WTC11 (cell line): Measurements from ENCODE around the gene FSTL4. TPM values are rescaled to one million over a fixed set of nuclear protein-coding genes. Genes with fewer than 3 reads are reported as not detected.

Experiments used
- ATAC-seq: fragments of 200-7000 bp; cut with Tn5 transposase; 2 replicates; pipeline ENCODE4 v1.10.0; 2021; ENCODE audit warnings: mild to moderate bottlenecking, moderate library complexity
- CTCF ChIA-PET: fragments of 300-600 bp; sonication (Branson Sonifier 250); formaldehyde crosslinking; loops from one replicate; lab custom pipeline; 2021; ENCODE audit warnings: antibody characterized with exemption; lab: Charles Lee
- POLR2A ChIA-PET: fragments of 350-600 bp; sonication (Branson Sonifier 250); formaldehyde crosslinking; loops from one replicate; lab custom pipeline; 2021; ENCODE audit warnings: antibody characterized with exemption; lab: Charles Lee
- DNase-seq: peaks from one replicate; pipeline ENCODE4 v3.0.0; 2021; ENCODE audit warnings: low spot score
- H3K27ac Mint-ChIP-seq: 2 replicates; pipeline ENCODE4 v1.8.0; 2021; ENCODE audit warnings: mixed read lengths
- H3K27me3 Mint-ChIP-seq: 2 replicates; pipeline ENCODE4 v1.8.0; 2021; ENCODE audit warnings: low read depth, mild to moderate bottlenecking, moderate library complexity, mixed read lengths
- H3K36me3 Mint-ChIP-seq: 2 replicates; pipeline ENCODE4 v1.8.0; 2021; ENCODE audit warnings: mixed read lengths
- H3K4me1 Mint-ChIP-seq: 2 replicates; pipeline ENCODE4 v1.8.0; 2022; ENCODE audit warnings: mixed read lengths
- H3K4me3 Mint-ChIP-seq: 2 replicates; pipeline ENCODE4 v1.8.0; 2021; ENCODE audit warnings: mild to moderate bottlenecking, moderate library complexity, mixed read lengths
- H3K9me3 Mint-ChIP-seq: 2 replicates; pipeline ENCODE4 v1.8.0; 2021; ENCODE audit warnings: mixed read lengths
- CREB1 ChIP-seq: sonication (generic); formaldehyde crosslinking; IDR thresholded peaks from 2 replicates; pipeline ENCODE4 v1.8.0; 2023; ENCODE audit warnings: mild to moderate bottlenecking, missing genetic modification reagents
- ELF4 ChIP-seq: sonication (generic); formaldehyde crosslinking; IDR thresholded peaks from 2 replicates; pipeline ENCODE4 v1.8.1; 2022; ENCODE audit warnings: low read depth, mild to moderate bottlenecking, moderate library complexity, missing genetic modification reagents
- GTF2I ChIP-seq: fragments of 250-450 bp; sonication (Bioruptor Pico); conservative IDR thresholded peaks from 2 replicates; pipeline ENCODE4 v1.4.0; 2021; ENCODE audit warnings: mild to moderate bottlenecking
- HMGA2 ChIP-seq: fragments of 250-450 bp; sonication (Bioruptor Pico); IDR thresholded peaks from 2 replicates; pipeline ENCODE4 v1.4.0; 2021; ENCODE audit warnings: mild to moderate bottlenecking, moderate library complexity
- MXD4 ChIP-seq: fragments of 250-450 bp; sonication (Bioruptor Pico); IDR thresholded peaks from 2 replicates; pipeline ENCODE4 v1.8.0; 2021; ENCODE audit warnings: mild to moderate bottlenecking, moderate library complexity, borderline replicate concordance
- NR2C2 ChIP-seq: sonication (generic); formaldehyde crosslinking; IDR thresholded peaks from 2 replicates; pipeline ENCODE4 v1.8.0; 2022; ENCODE audit warnings: mild to moderate bottlenecking, missing genetic modification reagents
- ZNF219 ChIP-seq: sonication (generic); formaldehyde crosslinking; IDR thresholded peaks from 2 replicates; pipeline ENCODE4 v1.8.0; 2023; ENCODE audit warnings: missing genetic modification reagents, mild to moderate bottlenecking, borderline replicate concordance
- ZNF232 ChIP-seq: sonication (generic); formaldehyde crosslinking; IDR thresholded peaks from 2 replicates; pipeline ENCODE4 v1.8.0; 2022; ENCODE audit warnings: mild to moderate bottlenecking, missing genetic modification reagents
- total RNA-seq: library from RNA; stranded (reverse); gene quantifications from 3 replicates; pipeline ENCODE4 v1.2.3, GENCODE V29; 2021
- TF ChIP-seq, protein P1 (sequence below): sonication (generic); formaldehyde crosslinking; IDR thresholded peaks from 2 replicates; pipeline ENCODE4 v1.8.0; 2023; ENCODE audit warnings: mild to moderate bottlenecking, missing genetic modification reagents
- TF ChIP-seq, protein P2 (sequence below): fragments of 200-600 bp; IDR thresholded peaks from 2 replicates; pipeline ENCODE4 v1.8.0; 2022; ENCODE audit warnings: antibody characterized with exemption
- TF ChIP-seq, protein P3 (sequence below): sonication (generic); formaldehyde crosslinking; IDR thresholded peaks from 2 replicates; pipeline ENCODE4 v1.8.0; 2022; ENCODE audit warnings: mild to moderate bottlenecking, missing genetic modification reagents
- TF ChIP-seq, protein P4 (sequence below): fragments of 250-450 bp; sonication (Bioruptor Pico); IDR thresholded peaks from 2 replicates; pipeline ENCODE4 v1.8.0; 2021; ENCODE audit warnings: mild to moderate bottlenecking
- TF ChIP-seq, protein P5 (sequence below): fragments of 250-450 bp; sonication (Bioruptor Pico); IDR thresholded peaks from 2 replicates; pipeline ENCODE4 v1.9.0; 2021; ENCODE audit warnings: moderate library complexity, mild to moderate bottlenecking, inconsistent platforms, borderline replicate concordance
- TF ChIP-seq, protein P6 (sequence below): sonication (generic); formaldehyde crosslinking; IDR thresholded peaks from 2 replicates; pipeline ENCODE4 v1.8.0; 2023; ENCODE audit warnings: missing genetic modification reagents, mild to moderate bottlenecking, borderline replicate concordance
- TF ChIP-seq, protein P7 (sequence below): sonication (generic); formaldehyde crosslinking; IDR thresholded peaks from 2 replicates; pipeline ENCODE4 v1.8.1; 2023; ENCODE audit warnings: mild to moderate bottlenecking, moderate library complexity, missing genetic modification reagents

Gene FSTL4
- total RNA-seq, 1 experiment from 2014 or later = 6.1 TPM

DNA sequence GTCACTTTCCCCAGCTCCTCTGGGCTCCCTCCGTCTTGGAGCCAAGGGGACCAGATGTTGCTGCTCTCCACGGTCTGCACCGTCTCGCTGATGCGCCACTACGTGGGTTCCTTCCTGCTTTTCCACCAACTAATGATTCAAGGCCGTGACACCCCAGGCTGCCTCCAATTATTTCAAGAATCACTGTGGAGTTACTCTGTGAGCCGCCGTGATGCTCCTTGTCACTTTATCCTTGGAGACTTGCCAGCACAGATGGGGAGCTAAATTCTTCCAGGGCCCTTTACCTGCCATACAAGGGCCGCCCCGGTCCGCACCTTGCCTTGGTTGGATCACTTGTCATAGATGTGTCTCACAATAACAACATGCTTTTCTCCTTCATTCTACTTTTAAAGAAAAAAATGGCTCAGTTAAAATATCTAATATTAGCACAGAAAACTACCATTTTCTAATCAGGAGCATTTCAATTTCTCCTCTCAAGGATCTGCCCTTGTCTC is 202.0 kb downstream of the FSTL4 start (continued):
- TF ChIP-seq, protein P1, sequence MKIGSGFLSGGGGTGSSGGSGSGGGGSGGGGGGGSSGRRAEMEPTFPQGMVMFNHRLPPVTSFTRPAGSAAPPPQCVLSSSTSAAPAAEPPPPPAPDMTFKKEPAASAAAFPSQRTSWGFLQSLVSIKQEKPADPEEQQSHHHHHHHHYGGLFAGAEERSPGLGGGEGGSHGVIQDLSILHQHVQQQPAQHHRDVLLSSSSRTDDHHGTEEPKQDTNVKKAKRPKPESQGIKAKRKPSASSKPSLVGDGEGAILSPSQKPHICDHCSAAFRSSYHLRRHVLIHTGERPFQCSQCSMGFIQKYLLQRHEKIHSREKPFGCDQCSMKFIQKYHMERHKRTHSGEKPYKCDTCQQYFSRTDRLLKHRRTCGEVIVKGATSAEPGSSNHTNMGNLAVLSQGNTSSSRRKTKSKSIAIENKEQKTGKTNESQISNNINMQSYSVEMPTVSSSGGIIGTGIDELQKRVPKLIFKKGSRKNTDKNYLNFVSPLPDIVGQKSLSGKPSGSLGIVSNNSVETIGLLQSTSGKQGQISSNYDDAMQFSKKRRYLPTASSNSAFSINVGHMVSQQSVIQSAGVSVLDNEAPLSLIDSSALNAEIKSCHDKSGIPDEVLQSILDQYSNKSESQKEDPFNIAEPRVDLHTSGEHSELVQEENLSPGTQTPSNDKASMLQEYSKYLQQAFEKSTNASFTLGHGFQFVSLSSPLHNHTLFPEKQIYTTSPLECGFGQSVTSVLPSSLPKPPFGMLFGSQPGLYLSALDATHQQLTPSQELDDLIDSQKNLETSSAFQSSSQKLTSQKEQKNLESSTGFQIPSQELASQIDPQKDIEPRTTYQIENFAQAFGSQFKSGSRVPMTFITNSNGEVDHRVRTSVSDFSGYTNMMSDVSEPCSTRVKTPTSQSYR (CRISPR knock-in tag) = no peak
- TF ChIP-seq, protein P2, sequence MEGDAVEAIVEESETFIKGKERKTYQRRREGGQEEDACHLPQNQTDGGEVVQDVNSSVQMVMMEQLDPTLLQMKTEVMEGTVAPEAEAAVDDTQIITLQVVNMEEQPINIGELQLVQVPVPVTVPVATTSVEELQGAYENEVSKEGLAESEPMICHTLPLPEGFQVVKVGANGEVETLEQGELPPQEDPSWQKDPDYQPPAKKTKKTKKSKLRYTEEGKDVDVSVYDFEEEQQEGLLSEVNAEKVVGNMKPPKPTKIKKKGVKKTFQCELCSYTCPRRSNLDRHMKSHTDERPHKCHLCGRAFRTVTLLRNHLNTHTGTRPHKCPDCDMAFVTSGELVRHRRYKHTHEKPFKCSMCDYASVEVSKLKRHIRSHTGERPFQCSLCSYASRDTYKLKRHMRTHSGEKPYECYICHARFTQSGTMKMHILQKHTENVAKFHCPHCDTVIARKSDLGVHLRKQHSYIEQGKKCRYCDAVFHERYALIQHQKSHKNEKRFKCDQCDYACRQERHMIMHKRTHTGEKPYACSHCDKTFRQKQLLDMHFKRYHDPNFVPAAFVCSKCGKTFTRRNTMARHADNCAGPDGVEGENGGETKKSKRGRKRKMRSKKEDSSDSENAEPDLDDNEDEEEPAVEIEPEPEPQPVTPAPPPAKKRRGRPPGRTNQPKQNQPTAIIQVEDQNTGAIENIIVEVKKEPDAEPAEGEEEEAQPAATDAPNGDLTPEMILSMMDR = no peak
- TF ChIP-seq, protein P3, sequence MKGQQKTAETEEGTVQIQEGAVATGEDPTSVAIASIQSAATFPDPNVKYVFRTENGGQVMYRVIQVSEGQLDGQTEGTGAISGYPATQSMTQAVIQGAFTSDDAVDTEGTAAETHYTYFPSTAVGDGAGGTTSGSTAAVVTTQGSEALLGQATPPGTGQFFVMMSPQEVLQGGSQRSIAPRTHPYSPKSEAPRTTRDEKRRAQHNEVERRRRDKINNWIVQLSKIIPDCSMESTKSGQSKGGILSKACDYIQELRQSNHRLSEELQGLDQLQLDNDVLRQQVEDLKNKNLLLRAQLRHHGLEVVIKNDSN (CRISPR knock-in tag) = no peak
- no peak for TF ChIP-seq NR2C2
- TF ChIP-seq, protein P4, sequence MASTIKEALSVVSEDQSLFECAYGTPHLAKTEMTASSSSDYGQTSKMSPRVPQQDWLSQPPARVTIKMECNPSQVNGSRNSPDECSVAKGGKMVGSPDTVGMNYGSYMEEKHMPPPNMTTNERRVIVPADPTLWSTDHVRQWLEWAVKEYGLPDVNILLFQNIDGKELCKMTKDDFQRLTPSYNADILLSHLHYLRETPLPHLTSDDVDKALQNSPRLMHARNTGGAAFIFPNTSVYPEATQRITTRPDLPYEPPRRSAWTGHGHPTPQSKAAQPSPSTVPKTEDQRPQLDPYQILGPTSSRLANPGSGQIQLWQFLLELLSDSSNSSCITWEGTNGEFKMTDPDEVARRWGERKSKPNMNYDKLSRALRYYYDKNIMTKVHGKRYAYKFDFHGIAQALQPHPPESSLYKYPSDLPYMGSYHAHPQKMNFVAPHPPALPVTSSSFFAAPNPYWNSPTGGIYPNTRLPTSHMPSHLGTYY (CRISPR knock-in tag) = no peak
- TF ChIP-seq, protein P5, sequence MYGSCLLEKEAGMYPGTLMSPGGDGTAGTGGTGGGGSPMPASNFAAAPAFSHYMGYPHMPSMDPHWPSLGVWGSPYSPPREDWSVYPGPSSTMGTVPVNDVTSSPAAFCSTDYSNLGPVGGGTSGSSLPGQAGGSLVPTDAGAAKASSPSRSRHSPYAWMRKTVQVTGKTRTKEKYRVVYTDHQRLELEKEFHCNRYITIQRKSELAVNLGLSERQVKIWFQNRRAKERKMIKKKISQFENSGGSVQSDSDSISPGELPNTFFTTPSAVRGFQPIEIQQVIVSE (CRISPR knock-in tag) = no peak
- TF ChIP-seq ZNF232 (CRISPR knock-in tag) = no peak
- TF ChIP-seq CREB1 (CRISPR knock-in tag) = no peak
- TF ChIP-seq, protein P6, sequence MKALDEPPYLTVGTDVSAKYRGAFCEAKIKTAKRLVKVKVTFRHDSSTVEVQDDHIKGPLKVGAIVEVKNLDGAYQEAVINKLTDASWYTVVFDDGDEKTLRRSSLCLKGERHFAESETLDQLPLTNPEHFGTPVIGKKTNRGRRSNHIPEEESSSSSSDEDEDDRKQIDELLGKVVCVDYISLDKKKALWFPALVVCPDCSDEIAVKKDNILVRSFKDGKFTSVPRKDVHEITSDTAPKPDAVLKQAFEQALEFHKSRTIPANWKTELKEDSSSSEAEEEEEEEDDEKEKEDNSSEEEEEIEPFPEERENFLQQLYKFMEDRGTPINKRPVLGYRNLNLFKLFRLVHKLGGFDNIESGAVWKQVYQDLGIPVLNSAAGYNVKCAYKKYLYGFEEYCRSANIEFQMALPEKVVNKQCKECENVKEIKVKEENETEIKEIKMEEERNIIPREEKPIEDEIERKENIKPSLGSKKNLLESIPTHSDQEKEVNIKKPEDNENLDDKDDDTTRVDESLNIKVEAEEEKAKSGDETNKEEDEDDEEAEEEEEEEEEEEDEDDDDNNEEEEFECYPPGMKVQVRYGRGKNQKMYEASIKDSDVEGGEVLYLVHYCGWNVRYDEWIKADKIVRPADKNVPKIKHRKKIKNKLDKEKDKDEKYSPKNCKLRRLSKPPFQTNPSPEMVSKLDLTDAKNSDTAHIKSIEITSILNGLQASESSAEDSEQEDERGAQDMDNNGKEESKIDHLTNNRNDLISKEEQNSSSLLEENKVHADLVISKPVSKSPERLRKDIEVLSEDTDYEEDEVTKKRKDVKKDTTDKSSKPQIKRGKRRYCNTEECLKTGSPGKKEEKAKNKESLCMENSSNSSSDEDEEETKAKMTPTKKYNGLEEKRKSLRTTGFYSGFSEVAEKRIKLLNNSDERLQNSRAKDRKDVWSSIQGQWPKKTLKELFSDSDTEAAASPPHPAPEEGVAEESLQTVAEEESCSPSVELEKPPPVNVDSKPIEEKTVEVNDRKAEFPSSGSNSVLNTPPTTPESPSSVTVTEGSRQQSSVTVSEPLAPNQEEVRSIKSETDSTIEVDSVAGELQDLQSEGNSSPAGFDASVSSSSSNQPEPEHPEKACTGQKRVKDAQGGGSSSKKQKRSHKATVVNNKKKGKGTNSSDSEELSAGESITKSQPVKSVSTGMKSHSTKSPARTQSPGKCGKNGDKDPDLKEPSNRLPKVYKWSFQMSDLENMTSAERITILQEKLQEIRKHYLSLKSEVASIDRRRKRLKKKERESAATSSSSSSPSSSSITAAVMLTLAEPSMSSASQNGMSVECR (CRISPR knock-in tag) = no peak
- no peak for TF ChIP-seq MXD4 (CRISPR knock-in tag)

DNA sequence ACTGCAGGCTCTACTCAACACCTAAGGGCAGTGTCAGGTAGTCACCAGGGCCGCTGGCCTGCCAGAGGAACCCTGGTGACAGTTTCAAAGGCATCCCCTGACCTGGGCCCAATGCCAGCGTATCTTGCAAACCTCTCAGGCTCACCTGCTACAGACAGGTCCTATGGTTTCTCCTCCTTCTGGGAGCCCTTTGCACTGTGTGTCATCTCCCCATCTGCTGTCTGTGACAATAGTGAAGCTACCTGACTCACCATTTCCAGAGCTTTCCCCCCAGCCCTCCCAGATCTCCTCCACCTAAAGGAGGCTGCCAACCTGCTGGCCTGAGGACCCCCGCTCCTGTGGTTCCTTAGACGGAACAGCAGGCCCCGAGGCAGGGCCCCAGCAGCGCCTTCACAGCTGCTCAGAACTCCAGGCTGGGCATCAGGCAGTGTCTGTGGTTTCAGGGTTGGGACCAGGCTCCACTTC is 203.1 kb downstream of the FSTL4 start:
- H3K9me3 Mint-ChIP-seq = no peaks in the 10 kb centered on the region
- ChIA-PET POLR2A (no interaction called here), CTCF (interaction anchor here (1.1 to 5.3 kb wide), 4 partner anchors 12 to 93 kb away, joined by 3 to 50 read pairs (median 21); no protein-coding TSS in a partner anchor)
- H3K36me3 Mint-ChIP-seq = no peaks in the 10 kb centered on the region
- no peaks in the 10 kb centered on the region for H3K27me3 Mint-ChIP-seq
- no peak overlapping the region for H3K4me3 Mint-ChIP-seq
- no peak overlapping the region for H3K27ac Mint-ChIP-seq
- ATAC-seq (no peak), DNase-seq (no peak)
- peaks cover 8% of the 10 kb centered on the region for H3K4me1 Mint-ChIP-seq
- no peak for TF ChIP-seq HMGA2 (CRISPR knock-in tag)
- TF ChIP-seq GTF2I = no peak
- TF ChIP-seq ELF4 (CRISPR knock-in tag) = no peak
- TF ChIP-seq, protein P7, sequence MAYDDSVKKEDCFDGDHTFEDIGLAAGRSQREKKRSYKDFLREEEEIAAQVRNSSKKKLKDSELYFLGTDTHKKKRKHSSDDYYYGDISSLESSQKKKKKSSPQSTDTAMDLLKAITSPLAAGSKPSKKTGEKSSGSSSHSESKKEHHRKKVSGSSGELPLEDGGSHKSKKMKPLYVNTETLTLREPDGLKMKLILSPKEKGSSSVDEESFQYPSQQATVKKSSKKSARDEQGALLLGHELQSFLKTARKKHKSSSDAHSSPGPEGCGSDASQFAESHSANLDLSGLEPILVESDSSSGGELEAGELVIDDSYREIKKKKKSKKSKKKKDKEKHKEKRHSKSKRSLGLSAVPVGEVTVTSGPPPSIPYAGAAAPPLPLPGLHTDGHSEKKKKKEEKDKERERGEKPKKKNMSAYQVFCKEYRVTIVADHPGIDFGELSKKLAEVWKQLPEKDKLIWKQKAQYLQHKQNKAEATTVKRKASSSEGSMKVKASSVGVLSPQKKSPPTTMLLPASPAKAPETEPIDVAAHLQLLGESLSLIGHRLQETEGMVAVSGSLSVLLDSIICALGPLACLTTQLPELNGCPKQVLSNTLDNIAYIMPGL (CRISPR knock-in tag) = no peak
- TF ChIP-seq, protein P4 (CRISPR knock-in tag) = no peak
- TF ChIP-seq ZNF219 (CRISPR knock-in tag) = no peak
